GM12878 (cell line): ENCODE results near the gene TMEM52B.

ENCODE experiments used
- ASH2L ChIP-seq: fragments of 300-600, 200-600 bp; sonication (generic); IDR thresholded peaks from 2 replicates; pipeline ENCODE4 v1.6.1; 2017; ENCODE audit warnings: low read depth, mild to moderate bottlenecking, borderline replicate concordance
- CBFB ChIP-seq: IDR thresholded peaks from 2 replicates; pipeline ENCODE4 v1.6.1; 2016; ENCODE audit warnings: antibody characterized with exemption, low read depth
- CBX5 ChIP-seq: sonication (generic); IDR thresholded peaks from 2 replicates; pipeline ENCODE4 v1.6.1; 2016; ENCODE audit warnings: low read depth, moderate library complexity, mild to moderate bottlenecking, inconsistent platforms
- CREB1 ChIP-seq: IDR thresholded peaks from 2 replicates; pipeline ENCODE4 v1.6.1; 2012; ENCODE audit warnings: low read depth, mild to moderate bottlenecking, inconsistent platforms
- CTCF ChIP-seq, 3 experiments: IDR thresholded peaks in 2 of 3; conservative IDR thresholded peaks in 1 of 3; 2 replicates each; pipeline ENCODE4 v1.5.1; 2011; ENCODE audit warnings: low read depth in 3 of 3, low read length in 3 of 3, mild to moderate bottlenecking in 3 of 3, control low read depth in 2 of 3, moderate library complexity in 2 of 3, inconsistent platforms in 1 of 3, mixed read lengths in 1 of 3; ENCODE audit not compliant: control insufficient read depth in 2 of 3, insufficient read depth in 1 of 3; ENCODE audit errors: extremely low read depth in 1 of 3
- MYB ChIP-seq: fragments of 150-350 bp; IDR thresholded peaks from 2 replicates; pipeline ENCODE4 v1.6.1; 2014; ENCODE audit warnings: mild to moderate bottlenecking, low read depth, low read length, borderline replicate concordance
- REST ChIP-seq: IDR thresholded peaks from 2 replicates; pipeline ENCODE4 v1.6.1; 2012; ENCODE audit warnings: mild to moderate bottlenecking, low read depth, low read length
- SKIL ChIP-seq: fragments of 450-650 bp; IDR thresholded peaks from 2 replicates; pipeline ENCODE4 v1.6.1; 2017; ENCODE audit warnings: mild to moderate bottlenecking, low read depth, inconsistent platforms; ENCODE audit not compliant: poor library complexity, severe bottlenecking
- SMAD1 ChIP-seq: fragments of 450-650 bp; IDR thresholded peaks from 2 replicates; pipeline ENCODE4 v1.6.1; 2018; ENCODE audit warnings: mild to moderate bottlenecking, low read depth; ENCODE audit not compliant: partially characterized antibody
- TAF1 ChIP-seq: IDR thresholded peaks from 2 replicates; pipeline ENCODE4 v1.6.1; 2011; ENCODE audit warnings: mild to moderate bottlenecking, low read depth, low read length, borderline replicate concordance
- TF ChIP-seq, protein P1 (sequence below): fragments of 450-650 bp; IDR thresholded peaks from 2 replicates; pipeline ENCODE4 v1.6.1; 2017; ENCODE audit warnings: mild to moderate bottlenecking, moderate library complexity
- TF ChIP-seq, protein P2 (sequence below): fragments of 450-650 bp; IDR thresholded peaks from 2 replicates; pipeline ENCODE4 v1.6.1; 2017; ENCODE audit warnings: antibody characterized with exemption, mild to moderate bottlenecking, moderate library complexity

DNA sequence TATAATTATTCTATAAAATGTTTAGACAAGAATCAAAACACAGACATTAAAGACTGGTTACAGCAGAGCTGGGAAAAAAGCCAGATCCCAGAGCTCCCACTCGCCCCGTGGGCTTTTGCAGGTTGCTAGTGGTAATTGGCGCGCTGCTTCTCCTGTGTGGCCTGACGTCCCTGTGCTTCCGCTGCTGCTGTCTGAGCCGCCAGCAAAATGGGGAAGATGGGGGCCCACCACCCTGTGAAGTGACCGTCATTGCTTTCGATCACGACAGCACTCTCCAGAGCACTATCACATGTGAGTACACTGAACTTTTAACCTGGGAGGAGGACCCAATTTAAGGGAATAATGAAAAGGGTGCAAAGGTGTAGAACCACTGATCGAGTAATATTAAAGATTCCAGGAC is 7.5 kb downstream of the TMEM52B start:
- TF ChIP-seq CTCF (IDR thresholded peaks at IDR 0.05 in 2 of 3, conservative IDR thresholded peaks at IDR 0.05 in 1 of 3; ENCODE audit: control insufficient read depth in 2 of 3, extremely low read depth in 1 of 3, insufficient read depth in 1 of 3, low read depth in 3 of 3, low read length in 3 of 3) (no peak), SMAD1 (no peak), CBX5 (no peak), MYB (no peak), TAF1 (no peak), ASH2L (no peak), CREB1 (no peak), REST (no peak), CBFB (no peak), SKIL (no peak)
- TF ChIP-seq, protein P1, sequence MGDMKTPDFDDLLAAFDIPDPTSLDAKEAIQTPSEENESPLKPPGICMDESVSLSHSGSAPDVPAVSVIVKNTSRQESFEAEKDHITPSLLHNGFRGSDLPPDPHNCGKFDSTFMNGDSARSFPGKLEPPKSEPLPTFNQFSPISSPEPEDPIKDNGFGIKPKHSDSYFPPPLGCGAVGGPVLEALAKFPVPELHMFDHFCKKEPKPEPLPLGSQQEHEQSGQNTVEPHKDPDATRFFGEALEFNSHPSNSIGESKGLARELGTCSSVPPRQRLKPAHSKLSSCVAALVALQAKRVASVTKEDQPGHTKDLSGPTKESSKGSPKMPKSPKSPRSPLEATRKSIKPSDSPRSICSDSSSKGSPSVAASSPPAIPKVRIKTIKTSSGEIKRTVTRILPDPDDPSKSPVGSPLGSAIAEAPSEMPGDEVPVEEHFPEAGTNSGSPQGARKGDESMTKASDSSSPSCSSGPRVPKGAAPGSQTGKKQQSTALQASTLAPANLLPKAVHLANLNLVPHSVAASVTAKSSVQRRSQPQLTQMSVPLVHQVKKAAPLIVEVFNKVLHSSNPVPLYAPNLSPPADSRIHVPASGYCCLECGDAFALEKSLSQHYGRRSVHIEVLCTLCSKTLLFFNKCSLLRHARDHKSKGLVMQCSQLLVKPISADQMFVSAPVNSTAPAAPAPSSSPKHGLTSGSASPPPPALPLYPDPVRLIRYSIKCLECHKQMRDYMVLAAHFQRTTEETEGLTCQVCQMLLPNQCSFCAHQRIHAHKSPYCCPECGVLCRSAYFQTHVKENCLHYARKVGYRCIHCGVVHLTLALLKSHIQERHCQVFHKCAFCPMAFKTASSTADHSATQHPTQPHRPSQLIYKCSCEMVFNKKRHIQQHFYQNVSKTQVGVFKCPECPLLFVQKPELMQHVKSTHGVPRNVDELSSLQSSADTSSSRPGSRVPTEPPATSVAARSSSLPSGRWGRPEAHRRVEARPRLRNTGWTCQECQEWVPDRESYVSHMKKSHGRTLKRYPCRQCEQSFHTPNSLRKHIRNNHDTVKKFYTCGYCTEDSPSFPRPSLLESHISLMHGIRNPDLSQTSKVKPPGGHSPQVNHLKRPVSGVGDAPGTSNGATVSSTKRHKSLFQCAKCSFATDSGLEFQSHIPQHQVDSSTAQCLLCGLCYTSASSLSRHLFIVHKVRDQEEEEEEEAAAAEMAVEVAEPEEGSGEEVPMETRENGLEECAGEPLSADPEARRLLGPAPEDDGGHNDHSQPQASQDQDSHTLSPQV = no peak
- TF ChIP-seq, protein P2, sequence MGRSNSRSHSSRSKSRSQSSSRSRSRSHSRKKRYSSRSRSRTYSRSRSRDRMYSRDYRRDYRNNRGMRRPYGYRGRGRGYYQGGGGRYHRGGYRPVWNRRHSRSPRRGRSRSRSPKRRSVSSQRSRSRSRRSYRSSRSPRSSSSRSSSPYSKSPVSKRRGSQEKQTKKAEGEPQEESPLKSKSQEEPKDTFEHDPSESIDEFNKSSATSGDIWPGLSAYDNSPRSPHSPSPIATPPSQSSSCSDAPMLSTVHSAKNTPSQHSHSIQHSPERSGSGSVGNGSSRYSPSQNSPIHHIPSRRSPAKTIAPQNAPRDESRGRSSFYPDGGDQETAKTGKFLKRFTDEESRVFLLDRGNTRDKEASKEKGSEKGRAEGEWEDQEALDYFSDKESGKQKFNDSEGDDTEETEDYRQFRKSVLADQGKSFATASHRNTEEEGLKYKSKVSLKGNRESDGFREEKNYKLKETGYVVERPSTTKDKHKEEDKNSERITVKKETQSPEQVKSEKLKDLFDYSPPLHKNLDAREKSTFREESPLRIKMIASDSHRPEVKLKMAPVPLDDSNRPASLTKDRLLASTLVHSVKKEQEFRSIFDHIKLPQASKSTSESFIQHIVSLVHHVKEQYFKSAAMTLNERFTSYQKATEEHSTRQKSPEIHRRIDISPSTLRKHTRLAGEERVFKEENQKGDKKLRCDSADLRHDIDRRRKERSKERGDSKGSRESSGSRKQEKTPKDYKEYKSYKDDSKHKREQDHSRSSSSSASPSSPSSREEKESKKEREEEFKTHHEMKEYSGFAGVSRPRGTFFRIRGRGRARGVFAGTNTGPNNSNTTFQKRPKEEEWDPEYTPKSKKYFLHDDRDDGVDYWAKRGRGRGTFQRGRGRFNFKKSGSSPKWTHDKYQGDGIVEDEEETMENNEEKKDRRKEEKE = no peak
